AG10803 (cell line): ENCODE data around the gene TIGD1.

Experiments
- DNase-seq: peaks from one replicate; pipeline ENCODE4 v3.0.0; 2010; ENCODE audit warnings: low read depth
- H3K4me3 ChIP-seq: 2 replicates; pipeline ENCODE4 v1.5.1; 2011; ENCODE audit warnings: mild to moderate bottlenecking, low read length, control low read depth
- CTCF ChIP-seq: conservative IDR thresholded peaks from 2 replicates; pipeline ENCODE4 v1.5.1; 2011; ENCODE audit warnings: mild to moderate bottlenecking, low read length, control low read depth, inconsistent platforms

The TIGD1 gene

GRCh38 chr2:232588031-232588430 lies 37.7 kb upstream of the TIGD1 start:
- TF ChIP-seq CTCF = no peak
- DNase-seq = no peak
- no peak overlapping the region for H3K4me3 ChIP-seq

GRCh38 chr2:232587512-232587911 lies 37.2 kb upstream of the TIGD1 start:
- TF ChIP-seq CTCF = no peak
- no peak overlapping the region for H3K4me3 ChIP-seq
- DNase-seq = no peak

GRCh38 chr2:232586943-232587505 lies 36.7 kb upstream of the TIGD1 start:
- TF ChIP-seq CTCF = no peak
- H3K4me3 ChIP-seq = no peak overlapping the region
- DNase-seq = no peak

- no peak overlapping the region for H3K4me3 ChIP-seq
- TF ChIP-seq CTCF = no peak
- no peak for DNase-seq
These were observed 33.9 kb upstream of the TIGD1 start for GRCh38 chr2:232584238-232584637.

GRCh38 chr2:232581725-232582124 lies 31.4 kb upstream of the TIGD1 start:
- no peak for DNase-seq
- H3K4me3 ChIP-seq = no peak overlapping the region
- no peak for TF ChIP-seq CTCF

- no peak for DNase-seq
- no peak for TF ChIP-seq CTCF
- H3K4me3 ChIP-seq = no peak overlapping the region
These were observed 30.3 kb upstream of the TIGD1 start for GRCh38 chr2:232580648-232580981.

- no peak for DNase-seq
- no peak overlapping the region for H3K4me3 ChIP-seq
- no peak for TF ChIP-seq CTCF
These were observed 28.3 kb upstream of the TIGD1 start for GRCh38 chr2:232578626-232579025.
